H9 (cell line): ENCODE data around the gene POR. TPM values are rescaled to one million over a fixed set of nuclear protein-coding genes. Genes with fewer than 3 reads are reported as not detected.

Experiments used
- DNase-seq: peaks from one replicate; pipeline ENCODE4 v3.0.0-alpha.2; 2017
- H2AFZ ChIP-seq: one replicate; pipeline ENCODE4 v1.6.1; 2013; ENCODE audit warnings: mild to moderate bottlenecking, low read length, control low read depth, moderate library complexity
- H2AK5ac ChIP-seq: 2 replicates; pipeline ENCODE4 v1.6.1; 2013; ENCODE audit warnings: low read length, control low read depth, mixed read lengths; ENCODE audit not compliant: insufficient read length
- H2BK120ac ChIP-seq: one replicate; pipeline ENCODE4 v1.6.1; 2013; ENCODE audit warnings: low read depth, mild to moderate bottlenecking, low read length, control low read depth, inconsistent platforms; ENCODE audit not compliant: poor library complexity, severe bottlenecking
- H2BK12ac ChIP-seq: 2 replicates; pipeline ENCODE4 v1.6.1; 2013; ENCODE audit warnings: low read length, control low read depth, mixed read lengths, low read depth; ENCODE audit not compliant: insufficient read length
- H2BK15ac ChIP-seq: 2 replicates; pipeline ENCODE4 v1.6.1; 2013; ENCODE audit warnings: low read depth, low read length, control low read depth
- H2BK20ac ChIP-seq: one replicate; pipeline ENCODE4 v1.6.1; 2013; ENCODE audit warnings: low read depth, mild to moderate bottlenecking, low read length, control low read depth, inconsistent platforms; ENCODE audit not compliant: poor library complexity, severe bottlenecking
- H2BK5ac ChIP-seq: 2 replicates; pipeline ENCODE4 v1.6.1; 2013; ENCODE audit warnings: low read length, control low read depth, mixed read lengths; ENCODE audit not compliant: insufficient read length
- H3K14ac ChIP-seq: 2 replicates; pipeline ENCODE4 v1.6.1; 2013; ENCODE audit warnings: low read length, control low read depth; ENCODE audit not compliant: insufficient read depth
- H3K18ac ChIP-seq: 2 replicates; pipeline ENCODE4 v1.6.1; 2013; ENCODE audit warnings: low read depth, mild to moderate bottlenecking, mixed read lengths, low read length, control low read depth; ENCODE audit not compliant: insufficient read length
- H3K23ac ChIP-seq: 2 replicates; pipeline ENCODE4 v1.6.1; 2013; ENCODE audit warnings: low read length, control low read depth, mixed read lengths, low read depth; ENCODE audit not compliant: insufficient read length
- H3K23me2 ChIP-seq: 2 replicates; pipeline ENCODE4 v1.6.1; 2013; ENCODE audit warnings: low read depth, mild to moderate bottlenecking, mixed read lengths, low read length, control low read depth; ENCODE audit not compliant: insufficient read length, poor library complexity, severe bottlenecking
- H3K27ac ChIP-seq: 2 replicates; pipeline ENCODE4 v1.5.1; 2013; ENCODE audit warnings: low read length, control low read depth, mixed read lengths, low read depth; ENCODE audit not compliant: insufficient read length
- H3K27me3 ChIP-seq: 2 replicates; pipeline ENCODE4 v1.6.1; 2013; ENCODE audit warnings: low read length, control low read depth, inconsistent platforms; ENCODE audit not compliant: insufficient read depth
- H3K4ac ChIP-seq: 2 replicates; pipeline ENCODE4 v1.6.1; 2013; ENCODE audit warnings: low read depth, mild to moderate bottlenecking, control low read depth, inconsistent platforms, low read length, moderate library complexity
- H3K4me1 ChIP-seq: 2 replicates; pipeline ENCODE4 v1.6.1; 2013; ENCODE audit warnings: low read length, control low read depth, inconsistent platforms; ENCODE audit not compliant: insufficient read depth
- H3K4me2 ChIP-seq: 2 replicates; pipeline ENCODE4 v1.6.1; 2013; ENCODE audit warnings: low read length, control low read depth, mixed read lengths; ENCODE audit not compliant: insufficient read length, insufficient read depth
- H3K56ac ChIP-seq: 2 replicates; pipeline ENCODE4 v1.6.1; 2013; ENCODE audit warnings: low read depth, mild to moderate bottlenecking, mixed read lengths, low read length, control low read depth; ENCODE audit not compliant: insufficient read length
- H3K79me1 ChIP-seq: 2 replicates; pipeline ENCODE4 v1.6.1; 2013; ENCODE audit warnings: low read depth, mild to moderate bottlenecking, moderate library complexity, low read length, control low read depth, inconsistent platforms; ENCODE audit not compliant: insufficient read depth, poor library complexity, severe bottlenecking
- H3K79me2 ChIP-seq: 2 replicates; pipeline ENCODE4 v1.6.1; 2013; ENCODE audit warnings: low read length, control low read depth, inconsistent platforms; ENCODE audit not compliant: insufficient read depth
- H3K9ac ChIP-seq: 2 replicates; pipeline ENCODE4 v1.6.1; 2013; ENCODE audit warnings: low read length, control low read depth, mixed read lengths; ENCODE audit not compliant: insufficient read length; ENCODE audit errors: extremely low read depth
- H3K9me3 ChIP-seq: one replicate; pipeline ENCODE4 v1.6.1; 2013; ENCODE audit warnings: low read depth, low read length, inconsistent platforms; ENCODE audit not compliant: control insufficient read depth
- H3T11ph ChIP-seq: one replicate; pipeline ENCODE4 v1.6.1; 2013; ENCODE audit warnings: mild to moderate bottlenecking, low read length, control low read depth, inconsistent platforms
- H4K20me1 ChIP-seq: one replicate; pipeline ENCODE4 v1.6.1; 2013; ENCODE audit not compliant: control insufficient read depth, insufficient read length, insufficient read depth
- H4K5ac ChIP-seq: 2 replicates; pipeline ENCODE4 v1.6.1; 2013; ENCODE audit warnings: low read depth, mild to moderate bottlenecking, mixed read lengths, low read length, control low read depth; ENCODE audit not compliant: insufficient read length
- H4K8ac ChIP-seq: replicated peaks from 2 replicates; pipeline ENCODE4 v1.6.1; 2013; ENCODE audit warnings: low read length, control low read depth, mixed read lengths, low read depth; ENCODE audit not compliant: insufficient read length
- H4K91ac ChIP-seq: 2 replicates; pipeline ENCODE4 v1.6.1; 2013; ENCODE audit warnings: low read depth, mild to moderate bottlenecking, moderate library complexity, mixed read lengths, low read length, control low read depth; ENCODE audit not compliant: insufficient read length
- H3K27ac Mint-ChIP-seq, 3 experiments: 2 replicates in 2 of 3; 3 replicates in 1 of 3; pipeline ENCODE4 v1.8.0; 2020 to 2021; ENCODE audit warnings: mixed read lengths in 3 of 3, mild to moderate bottlenecking in 1 of 3, moderate library complexity in 1 of 3
- H3K27me3 Mint-ChIP-seq: 2 replicates; pipeline ENCODE4 v1.8.0; 2021; ENCODE audit warnings: low read depth, mild to moderate bottlenecking, moderate library complexity, mixed read lengths
- H3K36me3 Mint-ChIP-seq, 3 experiments: 2 replicates in 2 of 3; 3 replicates in 1 of 3; pipeline ENCODE4 v1.8.0; 2020 to 2021; ENCODE audit warnings: low read depth in 3 of 3, mixed read lengths in 3 of 3; ENCODE audit not compliant: insufficient read depth in 1 of 3
- H3K4me1 Mint-ChIP-seq, 2 experiments: 2 replicates each; pipeline ENCODE4 v1.8.0; 2020; ENCODE audit warnings: mixed read lengths in 2 of 2
- H3K4me3 Mint-ChIP-seq, 2 experiments: 2 replicates in 1 of 2; 3 replicates in 1 of 2; pipeline ENCODE4 v1.8.0; 2020 to 2021; ENCODE audit warnings: mild to moderate bottlenecking in 2 of 2, mixed read lengths in 2 of 2, moderate library complexity in 1 of 2
- H3K9me3 Mint-ChIP-seq, 2 experiments: 2 replicates in 1 of 2; 3 replicates in 1 of 2; pipeline ENCODE4 v1.8.0; 2020; ENCODE audit warnings: mild to moderate bottlenecking in 2 of 2, mixed read lengths in 2 of 2, moderate library complexity in 1 of 2
- CTCF ChIP-seq: fragments of 200-600 bp; sonication (generic); conservative IDR thresholded peaks from 3 replicates; pipeline ENCODE4 v1.8.0; 2021; ENCODE audit warnings: antibody characterized with exemption, mild to moderate bottlenecking
- WGBS: extraction: QIAGEN DNeasy Blood & Tissue Kit; methylation state at CpG from one replicate; pipeline ENCODE4 v1.1.7; 2013; ENCODE audit warnings: missing lambda C conversion rate, low lambda C conversion rate, mixed read lengths; ENCODE audit not compliant: insufficient read length; ENCODE audit errors: extremely low coverage; 5-methylcytosine and 5-hydroxymethylcytosine counted together
- total RNA-seq: library from RNA; stranded (reverse); gene quantifications from 2 replicates; pipeline ENCODE4 v1.2.1, GENCODE V29; 2021

Gene POR
- total RNA-seq, 1 experiment from 2014 or later = 128 TPM

GRCh38 chr7:75885036-75885435, 29.9 kb upstream of the POR start:
- H3K4me2 ChIP-seq = no peak overlapping the region
- H3K14ac ChIP-seq = no peak overlapping the region
- no peak overlapping the region for H3K4me3 Mint-ChIP-seq
- H3K27ac Mint-ChIP-seq = no peak overlapping the region
- H3T11ph ChIP-seq = no peak overlapping the region
- peaks cover 60 to 87% (median 83%) of the 10 kb centered on the region in 3 experiments for H3K36me3 Mint-ChIP-seq
- no peaks in the 10 kb centered on the region for H3K79me2 ChIP-seq
- no peak overlapping the region for H2BK5ac ChIP-seq
- H4K8ac ChIP-seq = no peak overlapping the region
- peaks cover 9% of the 10 kb centered on the region for H3K27me3 Mint-ChIP-seq
- no peaks in the 10 kb centered on the region for H3K23me2 ChIP-seq
- no peak overlapping the region for H3K23ac ChIP-seq
- H3K4me1 Mint-ChIP-seq = peaks cover 17 to 19% of the 10 kb centered on the region in 2 experiments
- H3K18ac ChIP-seq = no peak overlapping the region
- H3K4me1 ChIP-seq = peaks cover 2% of the 10 kb centered on the region; the same call in 1 of the 2 replicates
- DNase-seq = no peak
- no peak for TF ChIP-seq CTCF
- no peak overlapping the region for H2AFZ ChIP-seq
- H4K91ac ChIP-seq = no peak overlapping the region
- WGBS = no CpG with 5 or more reads among the region's 3 CpGs
- H2BK120ac ChIP-seq = no peak overlapping the region
- no peak overlapping the region for H2BK15ac ChIP-seq
- H3K56ac ChIP-seq = no peak overlapping the region
- no peaks in the 10 kb centered on the region; a peak in 1 of 5 replicates for H3K9me3 Mint-ChIP-seq
- no peak overlapping the region for H3K9ac ChIP-seq
- H3K4ac ChIP-seq = no peak overlapping the region
- H3K27me3 ChIP-seq = no peaks in the 10 kb centered on the region
- H2BK12ac ChIP-seq = no peak overlapping the region
- H2AK5ac ChIP-seq = no peak overlapping the region
- H3K79me1 ChIP-seq = no peaks in the 10 kb centered on the region
- H3K9me3 ChIP-seq = no peaks in the 10 kb centered on the region
- no peak overlapping the region for H3K27ac ChIP-seq
- no peaks in the 10 kb centered on the region for H4K20me1 ChIP-seq
- H4K5ac ChIP-seq = no peak overlapping the region
- no peak overlapping the region for H2BK20ac ChIP-seq
